ENCODE results near the gene UBTD1.
"Not testable (repeated sequence)": the region's sequence is repeated elsewhere in the genome, so short reads cannot be mapped to it uniquely, and the experiment has no call there.

Gene UBTD1

GRCh38 chr10:97549587-97550322 lies 51.0 kb downstream of the UBTD1 start:
- TF ChIP-seq CTCF (IDR thresholded peaks at IDR 0.05; ENCODE audit: control insufficient read depth, insufficient read depth, low read depth, low read length, missing control alignments): no peak
- no peak overlapping the region for H3K4me3 ChIP-seq (ENCODE audit: control insufficient read depth, low read depth, low read length)
- no peak for DNase-seq (ENCODE audit: low read depth)

DNA sequence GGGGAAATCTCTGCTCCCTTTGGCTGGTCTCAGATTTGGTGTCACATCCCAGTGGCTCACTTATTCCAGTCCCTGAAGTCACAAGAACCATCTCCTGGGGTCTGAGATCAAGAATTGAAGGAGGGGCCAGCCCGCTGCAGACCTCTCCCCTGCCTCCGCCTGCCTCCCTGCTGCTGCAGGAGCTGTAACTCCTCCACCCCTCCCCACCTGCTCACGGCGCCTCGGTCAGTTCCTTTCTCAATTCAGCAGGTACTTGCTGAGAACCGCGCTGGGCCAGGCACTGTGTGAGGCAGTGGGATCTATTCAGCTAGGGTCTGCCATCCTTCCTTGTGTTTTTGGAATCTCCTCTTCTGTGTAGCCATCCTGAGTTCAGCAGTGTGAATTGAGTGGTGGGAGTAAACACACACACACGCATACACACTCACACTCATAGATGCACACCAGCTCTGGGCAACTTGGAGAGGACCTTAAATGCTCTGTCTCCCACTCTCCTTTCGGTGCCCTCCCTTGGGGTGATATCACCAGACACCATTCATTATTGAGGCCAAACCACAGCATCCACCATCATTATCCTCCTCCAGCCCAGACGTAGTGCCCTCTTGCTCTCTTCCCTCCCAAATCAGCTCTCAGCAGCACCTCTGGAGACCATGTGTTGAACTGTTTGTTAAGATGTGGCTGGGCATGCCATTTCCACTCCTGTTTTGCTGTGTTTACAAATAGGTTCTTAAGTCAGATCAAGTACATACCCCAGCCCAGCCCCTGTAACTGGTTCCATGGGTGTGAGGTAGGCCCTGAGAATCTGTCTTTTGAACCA lies 51.8 kb downstream of the UBTD1 start:
- no peak for TF ChIP-seq CTCF (IDR thresholded peaks at IDR 0.05; ENCODE audit: control insufficient read depth, insufficient read depth, low read depth, low read length, missing control alignments)
- no peak overlapping the region for H3K4me3 ChIP-seq (ENCODE audit: control insufficient read depth, low read depth, low read length)
- DNase-seq (ENCODE audit: low read depth): no peak

DNA sequence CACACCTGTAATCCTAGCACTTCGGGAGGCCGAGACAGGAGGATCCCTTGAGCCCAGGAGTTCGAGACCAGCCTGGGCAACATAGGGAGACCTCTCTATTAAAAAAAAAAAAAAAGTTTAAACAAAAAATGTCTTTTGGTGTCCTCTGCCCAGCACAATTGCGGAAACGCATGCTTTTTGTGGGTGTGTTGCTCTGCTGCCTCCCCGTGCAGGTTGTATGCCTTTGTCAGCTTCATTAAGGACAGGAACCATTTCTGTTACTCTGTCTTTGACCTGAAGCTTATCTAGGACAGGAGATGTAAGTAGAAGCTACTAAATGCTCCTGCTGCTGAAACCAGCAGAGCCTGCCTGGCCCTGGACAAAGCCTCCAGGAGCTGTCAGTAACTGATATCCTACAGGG lies 52.5 kb downstream of the UBTD1 start:
- no peak for TF ChIP-seq CTCF (IDR thresholded peaks at IDR 0.05; ENCODE audit: control insufficient read depth, insufficient read depth, low read depth, low read length, missing control alignments)
- no peak for DNase-seq (ENCODE audit: low read depth)
- no peak overlapping the region for H3K4me3 ChIP-seq (ENCODE audit: control insufficient read depth, low read depth, low read length)

DNA sequence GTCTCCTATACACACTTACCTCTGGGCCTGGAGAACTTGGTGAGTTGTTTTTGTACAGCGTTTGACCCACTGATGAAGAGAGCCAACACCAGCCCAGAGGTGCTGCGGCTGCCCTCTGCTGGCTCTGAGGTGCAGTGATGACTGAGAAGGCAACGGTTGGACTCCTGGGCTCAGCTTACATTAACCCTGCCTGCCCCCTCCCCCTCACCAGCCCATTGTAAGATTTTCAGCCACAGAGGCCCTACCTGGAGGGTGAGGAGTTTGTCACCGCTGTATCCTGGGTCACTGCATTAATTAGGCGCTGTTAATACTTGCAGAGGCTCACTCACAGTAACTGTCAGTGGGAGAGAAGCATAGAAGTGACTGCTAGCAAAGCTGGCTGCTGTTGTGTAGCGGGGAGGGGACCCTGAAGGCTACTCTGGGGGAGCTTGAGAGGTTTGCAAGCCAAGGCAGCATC lies 54.9 kb downstream of the UBTD1 start:
- peak; percentile 94 for TF ChIP-seq CTCF (IDR thresholded peaks at IDR 0.05; ENCODE audit: control insufficient read depth, insufficient read depth, low read depth, low read length, missing control alignments)
- H3K4me3 ChIP-seq (ENCODE audit: control insufficient read depth, low read depth, low read length): no peak overlapping the region
- no peak for DNase-seq (ENCODE audit: low read depth)

GRCh38 chr10:97554336-97554735 lies 55.6 kb downstream of the UBTD1 start:
- not testable (repeated sequence) for DNase-seq (ENCODE audit: low read depth)

DNA sequence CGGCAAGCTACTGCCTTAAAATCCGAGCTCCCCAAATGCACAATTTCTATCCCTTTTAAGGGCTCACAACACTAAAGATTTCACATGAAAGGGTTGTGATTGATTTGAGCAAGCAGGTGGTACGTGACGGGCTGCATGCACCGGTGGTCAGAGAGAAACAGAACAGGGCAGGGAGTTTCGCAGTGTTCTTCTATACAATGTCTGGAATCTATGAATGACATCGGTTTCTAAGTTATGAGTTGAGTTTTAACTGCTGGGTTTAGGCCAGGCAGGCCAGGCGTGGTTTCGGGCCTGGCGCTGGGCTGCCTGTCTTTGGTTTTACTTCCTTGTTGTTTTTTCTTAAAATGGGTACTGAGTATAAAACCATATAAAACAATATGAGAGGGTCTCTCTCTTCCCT lies 56.8 kb downstream of the UBTD1 start:
- not testable (repeated sequence) for H3K4me3 ChIP-seq (ENCODE audit: control insufficient read depth, low read depth, low read length); DNase-seq (ENCODE audit: low read depth)

More at GRCh38 chr10:97554336-97554735, 55.6 kb downstream of the UBTD1 start:
- not testable (repeated sequence) for H3K4me3 ChIP-seq (ENCODE audit: control insufficient read depth, low read depth, low read length)

- H3K4me3 ChIP-seq (ENCODE audit: control insufficient read depth, low read depth, low read length): peak overlapping the region; percentile 23
- DNase-seq (ENCODE audit: low read depth): not testable (repeated sequence)
Observed at GRCh38 chr10:97560731-97561381, 62.1 kb downstream of the UBTD1 start.

DNA sequence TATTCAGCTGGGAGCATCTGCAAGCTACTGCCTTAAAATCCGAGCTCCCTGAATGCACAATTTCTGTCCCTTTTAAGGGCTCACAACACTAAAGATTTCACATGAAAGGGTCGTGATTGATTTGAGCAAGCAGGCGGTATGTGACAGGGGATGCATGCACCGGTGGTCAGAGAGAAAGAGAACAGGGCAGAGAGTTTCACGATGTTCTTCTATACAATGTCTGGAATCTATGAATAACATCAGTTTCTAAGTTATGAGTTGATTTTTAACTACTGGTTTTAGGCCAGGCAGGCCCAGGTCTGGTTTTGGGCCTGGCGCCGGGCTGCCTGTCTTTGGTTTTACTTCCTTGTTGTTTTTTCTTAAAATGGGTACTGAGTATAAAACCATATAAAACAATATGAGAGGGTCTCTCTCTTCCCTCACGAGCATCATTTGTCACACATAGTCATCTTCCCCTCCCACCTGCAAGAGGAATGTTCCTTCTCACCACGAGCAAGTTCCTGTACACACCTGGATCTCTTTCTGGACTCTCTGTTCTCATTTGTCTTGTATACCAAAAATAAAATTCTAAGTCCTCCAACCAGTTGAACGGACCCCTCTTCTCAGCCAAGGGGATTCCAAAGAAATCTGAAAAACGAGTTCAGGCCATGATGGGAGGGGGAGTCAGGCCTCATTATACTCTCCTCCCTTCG lies 62.8 kb downstream of the UBTD1 start:
- not testable (repeated sequence) for H3K4me3 ChIP-seq (ENCODE audit: control insufficient read depth, low read depth, low read length); DNase-seq (ENCODE audit: low read depth)

GRCh38 chr10:97562329-97562728 lies 63.6 kb downstream of the UBTD1 start:
- not testable (repeated sequence) for H3K4me3 ChIP-seq (ENCODE audit: control insufficient read depth, low read depth, low read length); DNase-seq (ENCODE audit: low read depth)
